SK-N-SH (cell line): ENCODE data around the gene SPIB.

Experiments
- CHD2 ChIP-seq: fragments of 150-350 bp; IDR thresholded peaks from 2 replicates; pipeline ENCODE4 v1.6.1; 2018; ENCODE audit warnings: low read length; ENCODE audit not compliant: partially characterized antibody
- EP300 ChIP-seq, 2 experiments: IDR thresholded peaks; 2 replicates each; pipeline versions ENCODE4 v1.4.0 to v1.6.1; 2012; ENCODE audit warnings: borderline replicate concordance in 1 of 2, low read depth in 1 of 2, low read length in 1 of 2
- FOSL2 ChIP-seq: IDR thresholded peaks from 2 replicates; pipeline ENCODE4 v1.4.0; 2012; ENCODE audit warnings: low read depth, mild to moderate bottlenecking, moderate library complexity, borderline replicate concordance
- JUND ChIP-seq: IDR thresholded peaks from 2 replicates; pipeline ENCODE4 v1.4.0; 2012
- POLR2AphosphoS5 ChIP-seq: IDR thresholded peaks from 2 replicates; pipeline ENCODE4 v1.6.1; 2012; ENCODE audit warnings: low read depth, low read length
- RCOR1 ChIP-seq: fragments of 150-350 bp; IDR thresholded peaks from 2 replicates; pipeline ENCODE4 v1.6.1; 2017; ENCODE audit warnings: antibody characterized with exemption, low read length
- RXRA ChIP-seq: IDR thresholded peaks from 2 replicates; pipeline ENCODE4 v1.4.0; 2012; ENCODE audit warnings: low read depth, mild to moderate bottlenecking, borderline replicate concordance
- SMC3 ChIP-seq: IDR thresholded peaks from 2 replicates; pipeline ENCODE4 v1.6.1; 2012; ENCODE audit warnings: low read depth, low read length, improper control_type of control experiment
- TAF1 ChIP-seq: IDR thresholded peaks from 2 replicates; pipeline ENCODE4 v1.6.1; 2012; ENCODE audit warnings: low read depth, mild to moderate bottlenecking, low read length, moderate library complexity, borderline replicate concordance
- YY1 ChIP-seq: IDR thresholded peaks from 2 replicates; pipeline ENCODE4 v1.4.0; 2012; ENCODE audit warnings: low read depth, mild to moderate bottlenecking
- TF ChIP-seq, protein P1 (sequence below): fragments of 200-600 bp; sonication (generic); IDR thresholded peaks from 2 replicates; pipeline ENCODE4 v1.6.1; 2017; ENCODE audit warnings: antibody characterized with exemption, mild to moderate bottlenecking, moderate library complexity
- TF ChIP-seq, protein P2 (sequence below): IDR thresholded peaks from 2 replicates; pipeline ENCODE4 v1.4.0; 2012; ENCODE audit warnings: low read depth, borderline replicate concordance
- TF ChIP-seq, protein P3 (sequence below): IDR thresholded peaks from 2 replicates; pipeline ENCODE4 v1.4.0; 2012; ENCODE audit warnings: low read depth, borderline replicate concordance

DNA sequence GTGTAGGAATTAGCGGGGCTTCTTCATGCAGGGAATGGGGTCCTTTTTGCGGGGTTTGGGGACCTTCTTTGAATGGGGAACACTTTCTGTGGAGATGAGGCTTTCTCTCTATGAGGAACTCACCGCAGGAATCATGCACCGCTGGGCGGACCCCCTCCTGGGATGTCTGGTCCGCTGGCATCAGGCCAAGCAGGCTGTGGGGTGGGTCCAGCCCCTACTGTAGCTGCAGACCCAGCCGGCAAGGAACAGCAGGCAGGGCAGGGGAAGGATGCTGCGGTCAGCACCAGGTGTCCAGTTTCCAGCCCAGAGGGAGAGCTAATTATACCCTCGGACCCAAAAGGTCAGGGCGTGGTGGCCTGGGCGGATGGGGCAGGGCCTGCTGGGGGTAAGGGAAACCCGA is 15.8 kb downstream of the SPIB start:
- TF ChIP-seq, protein P1, sequence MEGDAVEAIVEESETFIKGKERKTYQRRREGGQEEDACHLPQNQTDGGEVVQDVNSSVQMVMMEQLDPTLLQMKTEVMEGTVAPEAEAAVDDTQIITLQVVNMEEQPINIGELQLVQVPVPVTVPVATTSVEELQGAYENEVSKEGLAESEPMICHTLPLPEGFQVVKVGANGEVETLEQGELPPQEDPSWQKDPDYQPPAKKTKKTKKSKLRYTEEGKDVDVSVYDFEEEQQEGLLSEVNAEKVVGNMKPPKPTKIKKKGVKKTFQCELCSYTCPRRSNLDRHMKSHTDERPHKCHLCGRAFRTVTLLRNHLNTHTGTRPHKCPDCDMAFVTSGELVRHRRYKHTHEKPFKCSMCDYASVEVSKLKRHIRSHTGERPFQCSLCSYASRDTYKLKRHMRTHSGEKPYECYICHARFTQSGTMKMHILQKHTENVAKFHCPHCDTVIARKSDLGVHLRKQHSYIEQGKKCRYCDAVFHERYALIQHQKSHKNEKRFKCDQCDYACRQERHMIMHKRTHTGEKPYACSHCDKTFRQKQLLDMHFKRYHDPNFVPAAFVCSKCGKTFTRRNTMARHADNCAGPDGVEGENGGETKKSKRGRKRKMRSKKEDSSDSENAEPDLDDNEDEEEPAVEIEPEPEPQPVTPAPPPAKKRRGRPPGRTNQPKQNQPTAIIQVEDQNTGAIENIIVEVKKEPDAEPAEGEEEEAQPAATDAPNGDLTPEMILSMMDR, result no peak
- TF ChIP-seq POLR2AphosphoS5 (no peak), CHD2 (no peak), YY1 (no peak), TAF1 (no peak), RXRA (no peak), EP300 (IDR thresholded peaks at IDR 0.05; ENCODE audit: borderline replicate concordance in 1 of 2, low read depth in 1 of 2, low read length in 1 of 2) (no peak), RCOR1 (no peak), SMC3 (no peak), FOSL2 (no peak), JUND (no peak)
- TF ChIP-seq, protein P2, sequence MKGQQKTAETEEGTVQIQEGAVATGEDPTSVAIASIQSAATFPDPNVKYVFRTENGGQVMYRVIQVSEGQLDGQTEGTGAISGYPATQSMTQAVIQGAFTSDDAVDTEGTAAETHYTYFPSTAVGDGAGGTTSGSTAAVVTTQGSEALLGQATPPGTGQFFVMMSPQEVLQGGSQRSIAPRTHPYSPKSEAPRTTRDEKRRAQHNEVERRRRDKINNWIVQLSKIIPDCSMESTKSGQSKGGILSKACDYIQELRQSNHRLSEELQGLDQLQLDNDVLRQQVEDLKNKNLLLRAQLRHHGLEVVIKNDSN, result no peak
- TF ChIP-seq, protein P3, sequence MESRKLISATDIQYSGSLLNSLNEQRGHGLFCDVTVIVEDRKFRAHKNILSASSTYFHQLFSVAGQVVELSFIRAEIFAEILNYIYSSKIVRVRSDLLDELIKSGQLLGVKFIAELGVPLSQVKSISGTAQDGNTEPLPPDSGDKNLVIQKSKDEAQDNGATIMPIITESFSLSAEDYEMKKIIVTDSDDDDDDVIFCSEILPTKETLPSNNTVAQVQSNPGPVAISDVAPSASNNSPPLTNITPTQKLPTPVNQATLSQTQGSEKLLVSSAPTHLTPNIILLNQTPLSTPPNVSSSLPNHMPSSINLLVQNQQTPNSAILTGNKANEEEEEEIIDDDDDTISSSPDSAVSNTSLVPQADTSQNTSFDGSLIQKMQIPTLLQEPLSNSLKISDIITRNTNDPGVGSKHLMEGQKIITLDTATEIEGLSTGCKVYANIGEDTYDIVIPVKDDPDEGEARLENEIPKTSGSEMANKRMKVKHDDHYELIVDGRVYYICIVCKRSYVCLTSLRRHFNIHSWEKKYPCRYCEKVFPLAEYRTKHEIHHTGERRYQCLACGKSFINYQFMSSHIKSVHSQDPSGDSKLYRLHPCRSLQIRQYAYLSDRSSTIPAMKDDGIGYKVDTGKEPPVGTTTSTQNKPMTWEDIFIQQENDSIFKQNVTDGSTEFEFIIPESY, result no peak
